COLO668 (cell line): ENCODE data around the gene ROGDI.
"Not testable (repeated sequence)": the region's sequence is repeated elsewhere in the genome, so short reads cannot be mapped to it uniquely, and the experiment has no call there.

ENCODE experiments used
- DNase-seq: peaks from one replicate; lab custom pipeline; 2025; ENCODE audit not compliant: unreplicated experiment; lab: John Stamatoyannopoulos, UW

The ROGDI gene

DNA sequence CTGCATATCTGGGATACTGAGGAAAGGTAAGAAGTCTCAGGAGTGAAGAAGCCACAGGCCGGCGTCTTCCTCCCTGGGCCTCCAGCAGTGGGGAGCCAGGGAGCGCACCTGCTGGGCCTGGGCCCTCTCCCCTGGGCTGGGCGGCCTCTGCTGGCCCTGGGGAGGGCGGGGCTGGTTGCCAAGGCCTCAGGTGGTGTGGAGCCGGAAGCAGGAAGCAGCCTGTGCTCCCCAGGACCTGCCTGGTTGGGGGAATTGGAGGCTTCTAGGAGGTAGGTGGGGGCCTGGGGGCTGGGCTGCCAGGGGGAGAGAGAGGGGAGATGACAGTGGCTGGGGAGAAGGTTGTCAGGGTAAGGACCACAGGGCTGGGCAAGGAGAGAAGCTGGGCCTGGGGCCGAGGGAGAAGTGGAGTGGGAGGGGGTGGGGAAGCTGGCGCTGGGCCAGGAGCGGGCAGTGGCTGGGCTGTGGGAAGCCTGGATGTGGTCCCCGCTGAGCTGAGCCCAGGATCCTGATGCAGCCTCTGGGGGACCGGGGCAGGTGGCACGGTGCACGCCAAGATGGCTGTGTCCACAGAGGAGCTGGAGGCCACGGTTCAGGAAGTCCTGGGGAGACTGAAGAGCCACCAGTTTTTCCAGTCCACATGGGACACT is 7.1 kb downstream of the ROGDI start, which contains the start of gene SMIM22:
SMIM22 (plus strand) TSS at position 189 of the 647 bp plus-strand sequence; CDS start at position 555, 366 bp downstream.
- peak; percentile 91 for DNase-seq

DNA sequence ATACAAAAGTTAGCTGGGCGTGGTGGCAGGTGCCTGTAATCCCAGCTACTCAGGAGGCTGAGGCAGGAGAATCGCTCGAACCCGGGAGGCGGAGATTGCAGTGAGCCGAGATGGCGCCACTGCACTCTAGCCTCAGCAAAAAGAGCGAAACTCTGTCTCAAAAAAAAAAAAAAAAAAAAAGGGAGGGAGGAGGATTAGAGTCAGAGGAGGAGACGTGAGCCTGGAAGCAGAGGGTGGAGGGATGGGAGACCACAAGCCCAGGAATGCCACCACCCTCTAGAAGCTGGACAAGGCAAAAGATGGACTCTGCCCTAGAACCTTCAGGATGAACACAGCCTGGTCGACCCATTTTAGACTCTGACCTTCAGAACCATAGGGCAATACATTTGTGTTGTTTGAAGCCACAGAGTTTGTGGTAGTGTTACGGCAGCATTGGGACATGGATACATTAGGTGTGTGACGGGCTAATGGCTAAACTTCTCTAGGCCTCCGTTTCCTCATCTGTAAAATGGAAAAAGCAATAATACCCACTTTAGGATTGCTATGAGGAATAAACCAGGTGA is 9.4 kb downstream of the ROGDI start:
- no peak for DNase-seq

DNA sequence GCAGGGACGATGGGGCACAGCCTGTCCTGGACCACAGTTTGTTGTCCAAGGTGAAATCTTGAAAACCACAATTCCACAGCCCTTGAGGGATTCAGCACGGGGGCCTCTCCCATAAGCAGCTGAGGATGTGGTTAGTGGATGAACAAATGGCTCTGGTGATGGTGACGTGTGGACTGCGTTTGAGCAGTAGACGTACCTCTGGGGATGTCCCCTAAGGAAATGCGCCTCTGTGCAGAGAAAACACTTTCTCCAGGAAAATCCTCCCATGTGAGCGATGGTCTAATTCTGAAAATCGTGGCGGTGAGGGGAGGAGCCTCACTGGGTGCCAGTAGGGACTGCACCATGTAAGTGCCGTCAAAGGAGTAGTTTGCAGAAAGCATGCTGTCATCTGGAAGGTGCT is 11.6 kb downstream of the ROGDI start:
- no peak for DNase-seq

GRCh38 chr16:4790261-4790660 is 12.2 kb downstream of the ROGDI start:
- no peak for DNase-seq

- DNase-seq: no peak
Measured at GRCh38 chr16:4788910-4789309, 13.5 kb downstream of the ROGDI start.

DNA sequence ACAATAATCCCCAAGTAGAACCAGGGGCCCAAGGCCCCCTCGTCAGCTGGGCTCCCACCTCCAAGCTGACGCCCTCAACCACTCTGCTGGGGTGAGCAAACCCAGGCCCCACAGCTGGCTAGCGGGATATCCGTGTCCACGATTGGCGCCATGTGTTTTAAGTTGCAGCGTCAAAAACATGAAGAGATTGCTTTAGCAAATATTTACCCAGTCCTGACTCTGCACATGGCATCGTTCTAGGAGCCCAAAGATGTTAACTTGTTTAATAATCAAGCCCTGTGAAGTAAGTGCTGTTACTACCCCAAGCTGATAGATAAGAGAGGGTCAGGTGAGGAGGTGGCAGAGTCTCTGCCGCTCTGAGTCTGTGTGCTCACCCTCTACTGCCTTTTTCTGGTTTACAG is 13.9 kb downstream of the ROGDI start:
- no peak for DNase-seq

DNA sequence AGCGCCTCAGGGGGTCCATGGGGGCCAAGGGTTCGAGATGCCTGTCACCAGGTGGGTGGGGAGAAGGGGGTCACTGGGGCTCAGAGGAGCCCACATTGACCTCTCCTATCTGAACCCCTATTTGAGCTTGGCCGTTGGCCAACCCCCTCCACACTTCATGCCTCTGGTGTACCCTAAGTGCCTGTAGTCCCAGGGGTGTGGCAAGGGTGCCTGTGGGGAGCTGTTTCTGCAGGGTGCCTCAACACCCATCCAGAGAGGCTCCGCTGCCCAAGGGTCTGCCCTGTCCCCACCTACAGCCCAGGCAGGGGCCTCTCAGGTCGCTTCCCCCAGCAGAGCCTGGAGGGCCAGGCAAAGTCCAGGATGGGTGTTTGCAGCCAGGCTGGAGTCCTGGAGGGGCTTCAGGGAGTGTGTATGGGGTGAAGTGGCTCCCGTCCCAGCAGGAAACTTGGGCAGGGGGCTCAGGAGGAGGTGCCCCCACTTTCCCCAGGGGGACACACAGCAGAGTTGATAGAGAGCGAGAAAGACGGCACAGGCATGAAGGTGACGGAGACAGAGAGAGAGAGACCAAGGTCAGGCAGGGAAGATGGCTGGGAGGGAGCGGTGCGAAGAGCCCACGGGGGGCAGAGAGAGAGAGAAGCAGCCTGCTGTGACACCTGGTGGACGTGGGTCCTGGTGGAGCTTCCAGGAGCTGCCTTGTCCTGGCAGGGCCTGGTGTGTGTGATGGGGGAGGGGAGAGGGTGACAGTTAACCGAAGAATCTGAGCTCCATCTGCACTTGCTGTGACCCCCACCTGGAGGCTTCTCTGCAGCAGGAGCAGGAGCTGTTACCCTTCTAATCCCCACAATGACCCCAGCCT is 14.6 kb downstream of the ROGDI start, which contains the start of gene SEPTIN12:
SEPTIN12 (minus strand) TSS at position 719 of the 856 bp plus-strand sequence; CDS start at position 19, 700 bp downstream.
- DNase-seq: peak; percentile 5

GRCh38 chr16:4787068-4787467 is 15.4 kb downstream of the ROGDI start:
- no peak for DNase-seq

- no peak for DNase-seq
Measured at GRCh38 chr16:4785758-4786433, 16.5 kb downstream of the ROGDI start.

- DNase-seq: not testable (repeated sequence)
Measured at GRCh38 chr16:4784444-4784987, 17.9 kb downstream of the ROGDI start.

DNA sequence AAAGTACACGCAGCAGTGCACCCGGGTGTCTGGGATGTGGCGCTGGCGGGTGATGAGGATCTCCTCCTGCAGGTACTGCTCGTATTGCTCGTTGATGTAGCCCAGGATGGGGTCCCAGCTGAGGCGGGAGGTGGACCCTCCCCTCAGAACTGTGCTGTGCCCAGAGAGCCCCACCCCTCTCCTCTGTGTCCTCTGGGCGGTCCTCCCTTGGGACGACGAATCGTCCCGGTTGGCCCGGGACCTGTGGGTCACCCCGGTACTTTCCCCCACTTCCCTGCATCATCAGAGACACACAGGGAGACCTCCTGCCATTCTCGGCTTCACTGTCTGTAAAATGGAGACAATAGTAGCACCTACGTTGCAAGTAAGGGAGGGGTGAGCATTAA is 18.5 kb downstream of the ROGDI start:
- DNase-seq: no peak

GRCh38 chr16:4783251-4783950 is 19.0 kb downstream of the ROGDI start:
- DNase-seq: no peak

DNA sequence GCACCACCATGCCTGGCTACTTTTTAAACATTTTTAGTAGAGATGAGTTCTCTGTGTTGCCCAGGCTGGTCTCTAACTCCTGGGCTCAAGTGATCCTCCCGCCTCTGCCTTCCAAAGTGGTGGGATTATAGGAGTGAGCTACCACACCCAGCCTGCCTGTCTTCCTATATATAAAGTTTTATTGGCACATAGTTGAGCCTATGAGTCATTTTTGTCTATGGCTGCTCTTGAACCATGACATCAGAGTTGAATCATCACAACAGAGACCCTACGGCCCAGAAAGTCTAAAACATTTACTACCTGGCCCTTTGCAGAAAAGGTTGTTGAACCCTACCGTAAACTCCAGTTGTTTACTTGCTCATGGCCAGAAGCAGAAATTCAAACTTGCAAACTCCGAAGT is 22.2 kb downstream of the ROGDI start:
- DNase-seq: no peak

- DNase-seq: no peak
Measured at GRCh38 chr16:4778050-4778392, 24.4 kb downstream of the ROGDI start.

DNA sequence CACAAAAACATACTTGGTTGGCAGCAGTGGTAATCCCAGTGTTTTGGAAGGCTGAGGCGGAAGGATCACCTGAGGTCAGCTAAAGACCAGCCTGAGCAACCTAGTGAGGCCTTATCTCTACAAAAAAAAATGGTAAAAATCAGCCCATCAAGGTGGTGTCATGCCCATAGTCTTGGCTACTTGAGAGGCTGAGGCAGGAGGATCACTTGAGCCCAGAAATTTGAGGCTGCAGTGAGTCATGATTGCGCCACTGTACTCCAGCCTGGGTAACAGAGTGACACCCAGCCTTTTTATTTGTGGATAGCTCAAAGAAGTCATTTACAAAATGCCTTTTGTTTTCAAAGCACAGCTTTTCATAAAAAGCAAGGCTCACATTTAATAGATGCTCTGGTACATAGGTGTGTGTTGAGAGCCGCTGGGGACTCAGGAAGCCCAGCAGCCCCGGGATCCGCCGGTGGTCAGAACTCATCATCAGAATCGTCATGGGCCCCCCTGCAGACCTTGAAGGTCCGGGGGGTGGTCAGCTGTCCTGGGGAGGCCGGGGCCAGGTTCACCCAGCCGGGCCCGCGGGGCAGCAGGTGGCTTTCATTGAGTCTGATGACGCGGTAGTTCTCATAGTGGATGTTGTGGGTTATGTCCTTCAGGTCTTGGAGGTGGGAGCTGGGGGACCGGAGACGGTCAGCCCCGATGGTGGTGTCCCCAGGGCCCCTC is 24.9 kb downstream of the ROGDI start:
- no peak for DNase-seq

DNA sequence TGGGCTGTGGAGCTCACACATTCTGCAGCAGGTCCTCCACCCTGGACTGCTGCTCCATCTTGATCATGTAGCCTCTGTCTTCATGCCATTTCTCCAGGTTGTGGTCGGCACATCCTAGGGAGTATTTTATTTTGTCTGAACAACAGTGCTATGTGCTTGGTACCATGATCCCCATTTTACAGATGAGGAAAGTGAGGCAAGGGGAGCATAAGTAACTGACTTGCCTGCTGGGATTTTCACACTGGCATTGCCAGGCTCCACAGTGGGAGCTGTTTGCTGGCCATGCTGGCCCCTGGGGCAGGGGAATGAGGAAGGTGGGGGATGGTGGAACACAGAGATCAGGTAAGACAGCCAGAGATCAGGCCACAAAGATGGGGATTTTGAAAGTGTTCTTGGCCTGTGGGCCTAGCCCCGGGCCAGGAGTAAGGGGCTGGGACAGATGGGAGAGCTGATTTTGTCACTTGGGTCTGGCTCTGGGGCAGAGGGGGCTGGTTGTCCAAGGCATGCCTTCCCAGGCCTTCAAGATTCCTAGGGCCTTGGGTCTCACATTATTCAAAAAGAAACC is 26.2 kb downstream of the ROGDI start:
- DNase-seq: no peak

GRCh38 chr16:4775005-4775404 is 27.4 kb downstream of the ROGDI start:
- no peak for DNase-seq

- no peak for DNase-seq
Measured at GRCh38 chr16:4772351-4772750, 30.1 kb downstream of the ROGDI start.

DNA sequence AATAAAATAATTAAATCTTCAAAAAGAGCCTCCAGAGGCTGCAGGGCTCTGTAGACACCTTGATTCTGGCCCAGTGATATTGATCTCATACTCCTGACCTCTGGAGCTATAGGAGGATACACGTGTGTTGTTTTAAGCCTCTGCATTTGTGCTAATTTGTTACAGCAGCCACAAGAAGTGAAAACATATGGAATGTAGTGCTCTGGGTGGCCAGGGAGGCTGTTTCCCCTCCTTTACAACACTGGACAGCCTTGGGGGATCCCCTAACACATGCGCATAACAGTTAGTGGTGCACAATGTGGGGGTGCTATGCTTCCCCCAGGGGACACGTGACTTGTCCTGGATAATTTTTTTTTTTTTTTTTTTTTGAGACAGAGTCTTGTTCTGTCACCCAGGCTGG is 30.8 kb downstream of the ROGDI start:
- DNase-seq: no peak

- DNase-seq: peak; percentile 18
Measured at GRCh38 chr16:4769306-4769638, 33.2 kb downstream of the ROGDI start.
